Astrocyte (in vitro differentiated cells and primary cell): ENCODE results near the gene ERBIN. TPM values are rescaled to one million over a fixed set of nuclear protein-coding genes. Genes with fewer than 3 reads are reported as not detected.

Source experiments
- DNase-seq: peaks from one replicate; pipeline ENCODE4 v3.0.0-alpha.2; 2010; ENCODE audit warnings: low read depth
- FAIRE-seq: peaks from 2 replicates; lab custom pipeline; 2011; peaks lifted over from hg19 to GRCh38; lab: Jason Lieb, UNC
- H2AFZ ChIP-seq: 2 replicates; pipeline ENCODE4 v1.6.0; 2012; ENCODE audit warnings: low read depth, low read length, inconsistent platforms
- H3K27ac ChIP-seq: 2 replicates; pipeline ENCODE4 v1.5.1; 2011; ENCODE audit warnings: low read depth, low read length, inconsistent platforms
- H3K27me3 ChIP-seq: 2 replicates; pipeline ENCODE4 v1.6.0; 2011; ENCODE audit warnings: low read length, inconsistent platforms; ENCODE audit not compliant: insufficient read depth
- H3K36me3 ChIP-seq: 2 replicates; pipeline ENCODE4 v1.5.1; 2011; ENCODE audit warnings: low read length, inconsistent platforms; ENCODE audit not compliant: insufficient read depth
- H3K4me1 ChIP-seq: 2 replicates; pipeline ENCODE4 v1.5.1; 2011; ENCODE audit warnings: low read length, inconsistent platforms; ENCODE audit not compliant: insufficient read depth
- H3K4me2 ChIP-seq: 2 replicates; pipeline ENCODE4 v1.6.0; 2012; ENCODE audit warnings: low read length, inconsistent platforms
- H3K4me3 ChIP-seq: 2 replicates; pipeline ENCODE4 v1.5.1; 2011; ENCODE audit warnings: low read depth, mild to moderate bottlenecking, low read length, inconsistent platforms; ENCODE audit not compliant: insufficient read depth
- H3K79me2 ChIP-seq: 2 replicates; pipeline ENCODE4 v1.6.0; 2012; ENCODE audit warnings: mild to moderate bottlenecking, low read length, inconsistent platforms; ENCODE audit not compliant: insufficient read depth
- H3K9ac ChIP-seq: 2 replicates; pipeline ENCODE4 v1.6.0; 2012; ENCODE audit warnings: mild to moderate bottlenecking, low read length, inconsistent platforms
- H3K9me3 ChIP-seq: 2 replicates; pipeline ENCODE4 v1.5.1; 2012; ENCODE audit warnings: low read depth, mild to moderate bottlenecking, low read length, inconsistent platforms; ENCODE audit not compliant: insufficient read depth
- H4K20me1 ChIP-seq: 2 replicates; pipeline ENCODE4 v1.6.0; 2012; ENCODE audit warnings: low read length, inconsistent platforms; ENCODE audit not compliant: insufficient read depth
- H3K27ac Mint-ChIP-seq: one replicate; pipeline ENCODE4 v1.8.0; 2021; ENCODE audit warnings: mild to moderate bottlenecking, mixed read lengths; ENCODE audit not compliant: unreplicated experiment
- H3K27me3 Mint-ChIP-seq: one replicate; pipeline ENCODE4 v1.8.0; 2021; ENCODE audit warnings: low read depth, mixed read lengths; ENCODE audit not compliant: unreplicated experiment
- H3K36me3 Mint-ChIP-seq: one replicate; pipeline ENCODE4 v1.8.0; 2021; ENCODE audit warnings: low read depth, mixed read lengths; ENCODE audit not compliant: unreplicated experiment
- H3K4me1 Mint-ChIP-seq: one replicate; pipeline ENCODE4 v1.8.0; 2021; ENCODE audit warnings: low read depth, mixed read lengths; ENCODE audit not compliant: unreplicated experiment
- H3K4me3 Mint-ChIP-seq: one replicate; pipeline ENCODE4 v1.8.0; 2021; ENCODE audit warnings: mild to moderate bottlenecking, moderate library complexity, mixed read lengths; ENCODE audit not compliant: unreplicated experiment
- H3K9me3 Mint-ChIP-seq: one replicate; pipeline ENCODE4 v1.8.0; 2021; ENCODE audit warnings: mild to moderate bottlenecking, mixed read lengths; ENCODE audit not compliant: unreplicated experiment
- CTCF ChIP-seq: IDR thresholded peaks from 2 replicates; pipeline ENCODE4 v1.5.1; 2011; ENCODE audit warnings: low read depth, mild to moderate bottlenecking, inconsistent platforms, low read length, moderate library complexity; ENCODE audit not compliant: insufficient read depth
- EZH2 ChIP-seq: IDR thresholded peaks from 2 replicates; pipeline ENCODE4 v1.6.1; 2012; ENCODE audit warnings: mild to moderate bottlenecking, low read length, inconsistent platforms; ENCODE audit not compliant: insufficient read depth
- total RNA-seq: library from RNA; stranded (reverse); gene quantifications from 2 replicates; pipeline ENCODE4 v1.2.1, GENCODE V29; 2021

ERBIN gene
- total RNA-seq, 1 donor from 2014 or later = 83.4 TPM

DNA sequence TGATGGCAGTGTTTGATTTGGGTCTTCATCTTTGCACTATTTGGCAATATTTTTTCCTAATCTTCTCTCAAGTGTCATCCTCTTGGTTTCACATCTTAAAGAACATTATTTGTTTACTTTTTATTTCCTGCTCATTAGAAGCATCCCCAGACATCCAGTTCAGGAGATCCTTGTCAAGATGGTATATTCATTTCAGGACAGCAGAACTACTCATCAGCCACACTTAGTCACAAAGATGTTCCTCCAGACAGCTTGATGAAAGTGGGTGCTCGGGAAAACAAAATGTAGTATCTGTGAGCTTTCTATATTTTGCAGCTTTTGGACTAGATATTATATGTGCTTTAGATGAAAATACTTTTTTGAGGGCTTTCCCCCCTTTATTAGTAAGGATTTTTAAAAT is 145.7 kb downstream of the ERBIN start:
- DNase-seq (no peak), FAIRE-seq (peak; percentile 80)
- H3K79me2 ChIP-seq = peaks cover 20% of the 10 kb centered on the region
- Mint-ChIP-seq H3K27ac (no peak overlapping the region), H3K4me1 (peaks cover 6% of the 10 kb centered on the region), H3K36me3 (peaks cover 5% of the 10 kb centered on the region), H3K4me3 (no peak overlapping the region), H3K27me3 (no peaks in the 10 kb centered on the region), H3K9me3 (no peaks in the 10 kb centered on the region)
- H3K27me3 ChIP-seq = no peaks in the 10 kb centered on the region
- no peaks in the 10 kb centered on the region for H3K9me3 ChIP-seq
- no peak overlapping the region for H3K4me3 ChIP-seq
- H3K27ac ChIP-seq = no peak overlapping the region
- no peak for TF ChIP-seq CTCF
- TF ChIP-seq EZH2 = no peak
- H3K4me2 ChIP-seq = no peak overlapping the region
- H3K9ac ChIP-seq = no peak overlapping the region
- H2AFZ ChIP-seq = no peak overlapping the region
- H3K36me3 ChIP-seq = peaks cover 17% of the 10 kb centered on the region
- no peaks in the 10 kb centered on the region for H3K4me1 ChIP-seq
- peaks cover 5% of the 10 kb centered on the region for H4K20me1 ChIP-seq

GRCh38 chr5:66074901-66075300 is 148.5 kb downstream of the ERBIN start:
- Histone ChIP-seq H3K79me2 (peaks cover 13% of the 10 kb centered on the region), H3K36me3 (peaks cover 12% of the 10 kb centered on the region), H3K4me3 (no peak overlapping the region), H3K27ac (no peak overlapping the region), H3K9ac (no peak overlapping the region), H3K9me3 (no peaks in the 10 kb centered on the region), H4K20me1 (peaks cover 5% of the 10 kb centered on the region), H3K27me3 (no peaks in the 10 kb centered on the region), H2AFZ (no peak overlapping the region), H3K4me2 (no peak overlapping the region), H3K4me1 (no peaks in the 10 kb centered on the region)
- Mint-ChIP-seq H3K4me3 (no peak overlapping the region), H3K9me3 (no peaks in the 10 kb centered on the region), H3K4me1 (peaks cover 6% of the 10 kb centered on the region), H3K36me3 (peaks cover 2% of the 10 kb centered on the region), H3K27me3 (no peaks in the 10 kb centered on the region), H3K27ac (no peak overlapping the region)
- no peak for TF ChIP-seq EZH2
- TF ChIP-seq CTCF = no peak
- DNase-seq (no peak), FAIRE-seq (no peak)

DNA sequence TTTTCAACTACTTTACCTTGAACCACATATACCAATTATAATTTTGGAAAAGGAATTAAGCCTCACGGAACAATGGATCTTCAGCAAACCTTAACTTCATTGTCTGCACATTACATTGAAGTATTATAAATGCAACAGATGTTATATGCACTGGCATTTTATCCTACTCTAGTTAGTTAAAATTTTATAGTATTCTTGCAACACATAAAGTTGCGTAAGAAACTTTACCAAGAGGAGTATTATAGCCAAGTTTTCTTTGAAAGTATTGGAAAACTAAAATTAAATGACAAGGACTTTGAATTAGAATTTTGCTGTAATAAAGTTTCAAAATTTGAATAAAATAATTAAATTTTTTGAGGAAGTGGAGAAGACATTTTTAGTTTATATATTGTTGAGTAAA is 154.3 kb downstream of the ERBIN start:
- no peak overlapping the region for H2AFZ ChIP-seq
- H3K36me3 ChIP-seq = peaks cover 9% of the 10 kb centered on the region
- H3K9me3 ChIP-seq = no peaks in the 10 kb centered on the region
- Mint-ChIP-seq H3K27me3 (no peaks in the 10 kb centered on the region), H3K4me1 (no peaks in the 10 kb centered on the region), H3K4me3 (no peak overlapping the region), H3K36me3 (peaks cover 5% of the 10 kb centered on the region), H3K9me3 (no peaks in the 10 kb centered on the region), H3K27ac (no peak overlapping the region)
- H3K79me2 ChIP-seq = no peaks in the 10 kb centered on the region
- H3K27me3 ChIP-seq = no peaks in the 10 kb centered on the region
- no peak overlapping the region for H3K4me2 ChIP-seq
- no peak for FAIRE-seq
- H3K27ac ChIP-seq = no peak overlapping the region
- H3K4me3 ChIP-seq = no peak overlapping the region
- no peak for DNase-seq
- no peaks in the 10 kb centered on the region for H4K20me1 ChIP-seq
- TF ChIP-seq EZH2 (no peak), CTCF (no peak)
- H3K9ac ChIP-seq = no peak overlapping the region
- no peaks in the 10 kb centered on the region for H3K4me1 ChIP-seq
